MM.1S (cell line): ENCODE results near the gene IQCM.

Source experiments
- EZH2 ChIP-seq: fragments of 300-600 bp; sonication (generic); optimal IDR thresholded peaks from 2 replicates; pipeline ENCODE3; 2017; ENCODE audit warnings: low read depth, mild to moderate bottlenecking, antibody characterized with exemption, low read length, mixed read lengths
- TF ChIP-seq, protein P1 (sequence below): fragments of 300-600 bp; sonication (generic); IDR thresholded peaks from 2 replicates; pipeline ENCODE4 v1.5.1; 2016; ENCODE audit warnings: antibody characterized with exemption, low read length, mixed read lengths

DNA sequence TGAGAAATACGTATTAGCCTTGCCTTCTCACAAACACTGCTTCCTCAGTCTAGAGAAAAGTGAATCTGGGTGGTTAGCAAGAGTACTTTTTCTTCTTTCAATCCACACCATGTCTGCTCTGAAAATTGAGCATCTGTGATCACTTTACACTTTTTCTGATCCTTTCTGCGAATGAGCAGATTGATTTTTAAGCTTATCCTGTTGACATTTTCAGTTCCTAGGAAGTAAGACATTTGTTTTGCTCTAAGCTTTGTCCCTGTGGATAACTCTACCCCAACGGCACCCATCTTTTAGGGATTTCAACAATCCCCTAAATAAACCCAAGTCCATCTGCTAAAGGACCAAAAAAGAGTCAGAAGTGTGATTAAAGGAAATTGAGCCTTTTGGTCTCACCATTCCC lies 487.5 kb downstream of the IQCM start:
- TF ChIP-seq, protein P1, sequence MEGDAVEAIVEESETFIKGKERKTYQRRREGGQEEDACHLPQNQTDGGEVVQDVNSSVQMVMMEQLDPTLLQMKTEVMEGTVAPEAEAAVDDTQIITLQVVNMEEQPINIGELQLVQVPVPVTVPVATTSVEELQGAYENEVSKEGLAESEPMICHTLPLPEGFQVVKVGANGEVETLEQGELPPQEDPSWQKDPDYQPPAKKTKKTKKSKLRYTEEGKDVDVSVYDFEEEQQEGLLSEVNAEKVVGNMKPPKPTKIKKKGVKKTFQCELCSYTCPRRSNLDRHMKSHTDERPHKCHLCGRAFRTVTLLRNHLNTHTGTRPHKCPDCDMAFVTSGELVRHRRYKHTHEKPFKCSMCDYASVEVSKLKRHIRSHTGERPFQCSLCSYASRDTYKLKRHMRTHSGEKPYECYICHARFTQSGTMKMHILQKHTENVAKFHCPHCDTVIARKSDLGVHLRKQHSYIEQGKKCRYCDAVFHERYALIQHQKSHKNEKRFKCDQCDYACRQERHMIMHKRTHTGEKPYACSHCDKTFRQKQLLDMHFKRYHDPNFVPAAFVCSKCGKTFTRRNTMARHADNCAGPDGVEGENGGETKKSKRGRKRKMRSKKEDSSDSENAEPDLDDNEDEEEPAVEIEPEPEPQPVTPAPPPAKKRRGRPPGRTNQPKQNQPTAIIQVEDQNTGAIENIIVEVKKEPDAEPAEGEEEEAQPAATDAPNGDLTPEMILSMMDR = no peak
- TF ChIP-seq EZH2 = no peak
